Loucy (cell line): ENCODE measurements around the gene NUP62.

Experiments
- H2AFZ ChIP-seq: fragments of 200-600 bp; sonication (generic); 2 replicates; pipeline ENCODE4 v1.6.0; 2016; ENCODE audit warnings: antibody characterized with exemption, mild to moderate bottlenecking, low read length, moderate library complexity
- H3F3A ChIP-seq: fragments of 200-600 bp; 2 replicates; pipeline ENCODE4 v1.6.0; 2016; ENCODE audit warnings: antibody characterized with exemption, low read depth, mild to moderate bottlenecking
- H3K27me3 ChIP-seq: fragments of 200-600 bp; sonication (generic); 2 replicates; pipeline ENCODE4 v1.6.1; 2014; ENCODE audit warnings: low read length, mild to moderate bottlenecking; ENCODE audit not compliant: insufficient read depth, poor library complexity, severe bottlenecking
- H3K36me3 ChIP-seq: fragments of 200-600 bp; sonication (generic); 2 replicates; pipeline ENCODE4 v1.6.1; 2016; ENCODE audit warnings: low read length; ENCODE audit not compliant: insufficient read depth
- H3K4me1 ChIP-seq: fragments of 200-600 bp; sonication (generic); 2 replicates; pipeline ENCODE4 v1.5.1; 2014; ENCODE audit warnings: low read length, mild to moderate bottlenecking; ENCODE audit not compliant: insufficient read depth, poor library complexity, severe bottlenecking
- H3K4me2 ChIP-seq: fragments of 200-600 bp; sonication (generic); 2 replicates; pipeline ENCODE4 v1.6.0; 2014; ENCODE audit warnings: antibody characterized with exemption, low read length, low read depth, mild to moderate bottlenecking; ENCODE audit not compliant: poor library complexity, severe bottlenecking
- H3K4me3 ChIP-seq: fragments of 200-600 bp; sonication (generic); 2 replicates; pipeline ENCODE4 v1.5.1; 2014; ENCODE audit warnings: low read length, mild to moderate bottlenecking, mixed read lengths; ENCODE audit not compliant: poor library complexity, severe bottlenecking
- H3K79me2 ChIP-seq: fragments of 200-600 bp; sonication (generic); 2 replicates; pipeline ENCODE4 v1.6.1; 2014; ENCODE audit warnings: low read length; ENCODE audit not compliant: insufficient read depth
- H3K9ac ChIP-seq: fragments of 200-600 bp; sonication (generic); 2 replicates; pipeline ENCODE4 v1.6.0; 2014; ENCODE audit warnings: mild to moderate bottlenecking, low read depth, low read length, moderate library complexity; ENCODE audit not compliant: poor library complexity, severe bottlenecking
- H3K9me2 ChIP-seq: fragments of 200-600 bp; sonication (generic); replicated peaks from 2 replicates; pipeline ENCODE4 v1.6.1; 2016; ENCODE audit warnings: low read depth, low read length, mixed read lengths
- H3K9me3 ChIP-seq: fragments of 200-600 bp; sonication (generic); 2 replicates; pipeline ENCODE4 v1.6.1; 2014; ENCODE audit warnings: mild to moderate bottlenecking, antibody characterized with exemption, low read length, low read depth; ENCODE audit not compliant: insufficient read depth
- H4K20me1 ChIP-seq: fragments of 200-600 bp; sonication (generic); 2 replicates; pipeline ENCODE4 v1.6.0; 2014; ENCODE audit warnings: antibody characterized with exemption, low read length, mild to moderate bottlenecking; ENCODE audit not compliant: insufficient read depth, poor library complexity, severe bottlenecking
- CTCF ChIP-seq: fragments of 200-600 bp; sonication (generic); conservative IDR thresholded peaks from 2 replicates; pipeline ENCODE4 v1.5.1; 2014; ENCODE audit warnings: mild to moderate bottlenecking, antibody characterized with exemption, low read length
- EZH2phosphoT487 ChIP-seq: fragments of 200-600 bp; IDR thresholded peaks from 2 replicates; pipeline ENCODE4 v1.6.1; 2018; ENCODE audit warnings: antibody characterized with exemption, mild to moderate bottlenecking, moderate library complexity, borderline replicate concordance

The NUP62 gene

DNA sequence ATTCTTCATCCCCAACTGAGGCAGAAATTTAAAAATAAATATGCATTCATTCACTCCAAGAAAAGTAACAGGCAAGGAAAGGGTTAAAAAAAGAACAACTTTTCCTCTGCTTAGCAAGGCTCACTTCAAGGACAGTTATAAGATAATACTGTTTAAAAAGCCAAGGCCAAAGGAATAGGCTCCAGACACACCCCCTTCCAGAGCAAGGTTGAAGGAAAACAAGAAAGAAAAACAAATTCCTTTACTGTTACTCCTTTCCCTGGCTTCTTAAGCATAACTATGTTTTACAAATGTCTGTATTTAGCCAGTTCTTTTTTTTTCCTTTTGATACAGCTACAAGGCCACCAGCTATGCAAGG lies 23.2 kb upstream of the NUP62 start:
- Histone ChIP-seq H3K27me3 (no peaks in the 10 kb centered on the region), H3K4me2 (no peak overlapping the region), H3K9me3 (no peaks in the 10 kb centered on the region), H2AFZ (no peak overlapping the region), H3K9me2 (no peaks in the 10 kb centered on the region), H3K4me3 (no peak overlapping the region), H4K20me1 (no peaks in the 10 kb centered on the region), H3K36me3 (no peaks in the 10 kb centered on the region), H3K9ac (no peak overlapping the region), H3K79me2 (no peaks in the 10 kb centered on the region), H3F3A (no peaks in the 10 kb centered on the region), H3K4me1 (no peaks in the 10 kb centered on the region)
- TF ChIP-seq EZH2phosphoT487 (no peak), CTCF (no peak)

- Histone ChIP-seq H3K27me3 (no peaks in the 10 kb centered on the region), H3K9ac (no peak overlapping the region), H3K9me2 (no peaks in the 10 kb centered on the region), H3K9me3 (no peaks in the 10 kb centered on the region), H3K4me1 (no peaks in the 10 kb centered on the region), H2AFZ (no peak overlapping the region), H3K4me2 (no peak overlapping the region), H3K36me3 (no peaks in the 10 kb centered on the region), H3F3A (no peaks in the 10 kb centered on the region), H3K79me2 (no peaks in the 10 kb centered on the region), H3K4me3 (no peak overlapping the region), H4K20me1 (no peaks in the 10 kb centered on the region)
- TF ChIP-seq CTCF: no peak
- no peak for TF ChIP-seq EZH2phosphoT487
Measured at GRCh38 chr19:49951806-49952478, 22.6 kb upstream of the NUP62 start.

- H3K4me3 ChIP-seq: no peak overlapping the region
- no peaks in the 10 kb centered on the region for H3K9me3 ChIP-seq
- H3K4me1 ChIP-seq: no peaks in the 10 kb centered on the region
- H3K36me3 ChIP-seq: no peaks in the 10 kb centered on the region
- H3K27me3 ChIP-seq: no peaks in the 10 kb centered on the region
- H3K9me2 ChIP-seq: no peaks in the 10 kb centered on the region
- no peak overlapping the region for H3K9ac ChIP-seq
- no peaks in the 10 kb centered on the region for H3K79me2 ChIP-seq
- H2AFZ ChIP-seq: no peak overlapping the region
- H3K4me2 ChIP-seq: no peak overlapping the region
- no peaks in the 10 kb centered on the region for H4K20me1 ChIP-seq
- H3F3A ChIP-seq: no peaks in the 10 kb centered on the region
- TF ChIP-seq EZH2phosphoT487: no peak
- TF ChIP-seq CTCF: no peak
Measured at GRCh38 chr19:49950956-49951526, 21.7 kb upstream of the NUP62 start.
